D341Med (cell line): ENCODE measurements around the gene NOS1.
"Not testable (repeated sequence)": the region's sequence is repeated elsewhere in the genome, so short reads cannot be mapped to it uniquely, and the experiment has no call there.

Experiments used
- DNase-seq: peaks from one replicate; pipeline ENCODE4 v3.0.0; 2012; ENCODE audit warnings: low spot score

NOS1 gene

GRCh38 chr12:117262749-117263148, 98.7 kb downstream of the NOS1 start:
- no peak for DNase-seq

- no peak for DNase-seq
Observed at GRCh38 chr12:117261247-117261646, 100.2 kb downstream of the NOS1 start.

GRCh38 chr12:117255386-117255785, 106.0 kb downstream of the NOS1 start:
- DNase-seq = no peak

GRCh38 chr12:117243488-117243887, 117.9 kb downstream of the NOS1 start:
- DNase-seq = no peak

GRCh38 chr12:117241697-117242096, 119.7 kb downstream of the NOS1 start:
- no peak for DNase-seq

- no peak for DNase-seq
Observed at GRCh38 chr12:117240081-117240755, 121.2 kb downstream of the NOS1 start.

GRCh38 chr12:117236456-117237001, 124.9 kb downstream of the NOS1 start:
- peak; percentile 76 for DNase-seq

- DNase-seq = no peak
Observed at GRCh38 chr12:117235261-117235660, 126.2 kb downstream of the NOS1 start.

GRCh38 chr12:117234441-117234840, 127.0 kb downstream of the NOS1 start:
- DNase-seq = no peak

GRCh38 chr12:117231750-117232149, 129.7 kb downstream of the NOS1 start:
- no peak for DNase-seq

GRCh38 chr12:117228239-117228638, 133.2 kb downstream of the NOS1 start:
- DNase-seq = no peak

- no peak for DNase-seq
Observed at GRCh38 chr12:117227000-117227653, 134.3 kb downstream of the NOS1 start.

- DNase-seq = no peak
Observed at GRCh38 chr12:117226505-117226904, 134.9 kb downstream of the NOS1 start.

GRCh38 chr12:117225179-117225578, 136.2 kb downstream of the NOS1 start:
- no peak for DNase-seq

- not testable (repeated sequence) for DNase-seq
Observed at GRCh38 chr12:117220947-117221346, 140.5 kb downstream of the NOS1 start.

- no peak for DNase-seq
Observed at GRCh38 chr12:117218149-117218548, 143.3 kb downstream of the NOS1 start.

- no peak for DNase-seq
Observed at GRCh38 chr12:117216686-117217085, 144.7 kb downstream of the NOS1 start.

GRCh38 chr12:117214797-117215196, 146.6 kb downstream of the NOS1 start:
- DNase-seq = no peak

- DNase-seq = no peak
Observed at GRCh38 chr12:117213295-117213808, 148.1 kb downstream of the NOS1 start.

GRCh38 chr12:117212563-117213190, 148.7 kb downstream of the NOS1 start:
- peak; percentile 76 for DNase-seq

GRCh38 chr12:117210266-117210918, 151.0 kb downstream of the NOS1 start:
- DNase-seq = no peak

GRCh38 chr12:117209626-117210025, 151.8 kb downstream of the NOS1 start:
- DNase-seq = no peak
